K562 (cell line): ENCODE data around the gene MCF2.

Source experiments
- HIVEP1 ChIP-seq: fragments of 250-450 bp; sonication (Bioruptor Pico); IDR thresholded peaks from 2 replicates; pipeline ENCODE4 v1.4.0; 2020; ENCODE audit warnings: mild to moderate bottlenecking
- TF ChIP-seq, protein P1 (sequence below): fragments of 250-450 bp; sonication (Bioruptor Pico); IDR thresholded peaks from 2 replicates; pipeline ENCODE4 v1.5.0; 2020; ENCODE audit warnings: mild to moderate bottlenecking, borderline replicate concordance
- TF ChIP-seq, protein P2 (sequence below), 3 experiments: IDR thresholded peaks in 2 of 3; conservative IDR thresholded peaks in 1 of 3; 2 replicates each; pipeline ENCODE4 v1.5.1; 2011 to 2012; ENCODE audit warnings: low read length in 3 of 3, mild to moderate bottlenecking in 3 of 3, control low read depth in 2 of 3, improper control_type of control experiment in 1 of 3, inconsistent platforms in 1 of 3, low read depth in 1 of 3, mixed read lengths in 1 of 3, moderate library complexity in 1 of 3; ENCODE audit not compliant: insufficient read depth in 2 of 3

DNA sequence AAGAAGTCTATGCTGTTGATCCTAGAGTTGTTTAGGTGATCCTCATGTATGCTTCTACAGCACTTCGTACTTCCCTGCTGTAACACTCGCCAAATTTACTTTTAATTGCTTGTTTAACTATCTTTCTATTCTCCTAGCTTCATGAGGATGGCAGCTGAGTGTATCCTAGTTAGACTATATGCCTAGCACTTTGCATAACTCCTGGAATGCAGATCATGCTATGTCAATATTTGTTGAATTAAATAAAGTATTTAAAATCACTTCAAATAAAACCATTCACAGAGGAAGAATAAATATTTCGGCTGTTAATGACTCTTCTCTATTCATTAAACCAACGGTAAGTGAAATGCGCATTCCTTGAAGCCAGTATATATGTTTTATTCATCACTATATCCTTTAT is 122.4 kb downstream of the MCF2 start:
- TF ChIP-seq HIVEP1, result no peak
- TF ChIP-seq, protein P1, sequence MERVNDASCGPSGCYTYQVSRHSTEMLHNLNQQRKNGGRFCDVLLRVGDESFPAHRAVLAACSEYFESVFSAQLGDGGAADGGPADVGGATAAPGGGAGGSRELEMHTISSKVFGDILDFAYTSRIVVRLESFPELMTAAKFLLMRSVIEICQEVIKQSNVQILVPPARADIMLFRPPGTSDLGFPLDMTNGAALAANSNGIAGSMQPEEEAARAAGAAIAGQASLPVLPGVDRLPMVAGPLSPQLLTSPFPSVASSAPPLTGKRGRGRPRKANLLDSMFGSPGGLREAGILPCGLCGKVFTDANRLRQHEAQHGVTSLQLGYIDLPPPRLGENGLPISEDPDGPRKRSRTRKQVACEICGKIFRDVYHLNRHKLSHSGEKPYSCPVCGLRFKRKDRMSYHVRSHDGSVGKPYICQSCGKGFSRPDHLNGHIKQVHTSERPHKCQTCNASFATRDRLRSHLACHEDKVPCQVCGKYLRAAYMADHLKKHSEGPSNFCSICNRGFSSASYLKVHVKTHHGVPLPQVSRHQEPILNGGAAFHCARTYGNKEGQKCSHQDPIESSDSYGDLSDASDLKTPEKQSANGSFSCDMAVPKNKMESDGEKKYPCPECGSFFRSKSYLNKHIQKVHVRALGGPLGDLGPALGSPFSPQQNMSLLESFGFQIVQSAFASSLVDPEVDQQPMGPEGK, result no peak
- TF ChIP-seq, protein P2, sequence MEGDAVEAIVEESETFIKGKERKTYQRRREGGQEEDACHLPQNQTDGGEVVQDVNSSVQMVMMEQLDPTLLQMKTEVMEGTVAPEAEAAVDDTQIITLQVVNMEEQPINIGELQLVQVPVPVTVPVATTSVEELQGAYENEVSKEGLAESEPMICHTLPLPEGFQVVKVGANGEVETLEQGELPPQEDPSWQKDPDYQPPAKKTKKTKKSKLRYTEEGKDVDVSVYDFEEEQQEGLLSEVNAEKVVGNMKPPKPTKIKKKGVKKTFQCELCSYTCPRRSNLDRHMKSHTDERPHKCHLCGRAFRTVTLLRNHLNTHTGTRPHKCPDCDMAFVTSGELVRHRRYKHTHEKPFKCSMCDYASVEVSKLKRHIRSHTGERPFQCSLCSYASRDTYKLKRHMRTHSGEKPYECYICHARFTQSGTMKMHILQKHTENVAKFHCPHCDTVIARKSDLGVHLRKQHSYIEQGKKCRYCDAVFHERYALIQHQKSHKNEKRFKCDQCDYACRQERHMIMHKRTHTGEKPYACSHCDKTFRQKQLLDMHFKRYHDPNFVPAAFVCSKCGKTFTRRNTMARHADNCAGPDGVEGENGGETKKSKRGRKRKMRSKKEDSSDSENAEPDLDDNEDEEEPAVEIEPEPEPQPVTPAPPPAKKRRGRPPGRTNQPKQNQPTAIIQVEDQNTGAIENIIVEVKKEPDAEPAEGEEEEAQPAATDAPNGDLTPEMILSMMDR (IDR thresholded peaks at IDR 0.05 in 2 of 3, conservative IDR thresholded peaks at IDR 0.05 in 1 of 3; ENCODE audit: insufficient read depth in 2 of 3, low read depth in 1 of 3, low read length in 3 of 3), result no peak
